GM19240 (cell line): ENCODE measurements around the gene SERTAD4.
"Not testable (repeated sequence)": the region's sequence is repeated elsewhere in the genome, so short reads cannot be mapped to it uniquely, and the experiment has no call there.

Experiments
- DNase-seq: peaks from one replicate; pipeline ENCODE4 v3.0.0; 2011; ENCODE audit warnings: low spot score; ENCODE audit not compliant: insufficient read length

The SERTAD4 gene

GRCh38 chr1:210232511-210233215 lies at the start of gene SERTAD4:
TSS of gene SERTAD4 (plus strand) at chr1:210232796. CDS start at chr1:210237961, 5,165 bp downstream.
- no peak for DNase-seq

GRCh38 chr1:210185063-210185462 lies 47.5 kb upstream of the SERTAD4 start:
- DNase-seq = no peak

GRCh38 chr1:210187849-210188606 lies 44.6 kb upstream of the SERTAD4 start:
- not testable (repeated sequence) for DNase-seq

- no peak for DNase-seq
Measured at GRCh38 chr1:210189426-210189825, 43.2 kb upstream of the SERTAD4 start.

GRCh38 chr1:210195635-210196160 lies 36.9 kb upstream of the SERTAD4 start:
- no peak for DNase-seq

- not testable (repeated sequence) for DNase-seq
Measured at GRCh38 chr1:210196266-210196665, 36.3 kb upstream of the SERTAD4 start.

- DNase-seq = no peak
Measured at GRCh38 chr1:210198840-210199239, 33.8 kb upstream of the SERTAD4 start.

- DNase-seq = no peak
Measured at GRCh38 chr1:210200124-210200736, 32.4 kb upstream of the SERTAD4 start.

GRCh38 chr1:210201681-210202080 lies 30.9 kb upstream of the SERTAD4 start:
- DNase-seq = no peak

GRCh38 chr1:210207597-210208450 lies 24.8 kb upstream of the SERTAD4 start:
- no peak for DNase-seq

GRCh38 chr1:210213335-210213734 lies 19.3 kb upstream of the SERTAD4 start:
- DNase-seq = no peak

- DNase-seq = no peak
Measured at GRCh38 chr1:210214573-210215409, 17.8 kb upstream of the SERTAD4 start.

- no peak for DNase-seq
Measured at GRCh38 chr1:210217482-210217881, 15.1 kb upstream of the SERTAD4 start.

GRCh38 chr1:210218047-210218446 lies 14.5 kb upstream of the SERTAD4 start:
- no peak for DNase-seq

- no peak for DNase-seq
Measured at GRCh38 chr1:210222340-210223006, 10.1 kb upstream of the SERTAD4 start.

- no peak for DNase-seq
Measured at GRCh38 chr1:210223226-210223904, 9.2 kb upstream of the SERTAD4 start.

- no peak for DNase-seq
Measured at GRCh38 chr1:210228158-210228557, 4.4 kb upstream of the SERTAD4 start.

- no peak for DNase-seq
Measured at GRCh38 chr1:210230149-210230695, 2.4 kb upstream of the SERTAD4 start.
